Activated CD4-positive, CD25-positive, alpha-beta regulatory T cell (primary cell): ENCODE measurements around the gene INIP.
"Not testable (repeated sequence)": the region's sequence is repeated elsewhere in the genome, so short reads cannot be mapped to it uniquely, and the experiment has no call there.

Experiments
- DNase-seq, 4 experiments: peaks; one replicate each; lab custom pipeline; 2025; lab: John Stamatoyannopoulos, UW

INIP gene

GRCh38 chr9:112734892-112735291 lies 17.0 kb upstream of the INIP start:
- no peak for DNase-seq

- DNase-seq: no peak
Measured at GRCh38 chr9:112731971-112732370, 14.1 kb upstream of the INIP start.

- no peak for DNase-seq
Measured at GRCh38 chr9:112728401-112728800, 10.5 kb upstream of the INIP start.

- DNase-seq: no peak
Measured at GRCh38 chr9:112726428-112726827, 8.5 kb upstream of the INIP start.

GRCh38 chr9:112725961-112726360 lies 8.0 kb upstream of the INIP start:
- DNase-seq: no peak

- DNase-seq: not testable (repeated sequence)
Measured at GRCh38 chr9:112722749-112723148, 4.8 kb upstream of the INIP start.

GRCh38 chr9:112720113-112720780 lies 2.3 kb upstream of the INIP start:
- no peak for DNase-seq

- no peak for DNase-seq
Measured at GRCh38 chr9:112719696-112720095, 1.8 kb upstream of the INIP start.

GRCh38 chr9:112719241-112719691 lies 1.3 kb upstream of the INIP start:
- no peak for DNase-seq

GRCh38 chr9:112712678-112713077 lies 5.2 kb downstream of the INIP start:
- DNase-seq: no peak

GRCh38 chr9:112711050-112711689 lies 6.7 kb downstream of the INIP start:
- no peak for DNase-seq

GRCh38 chr9:112705768-112706427 lies 12.0 kb downstream of the INIP start:
- DNase-seq: no peak

GRCh38 chr9:112703304-112703703 lies 14.6 kb downstream of the INIP start:
- DNase-seq: no peak

GRCh38 chr9:112700085-112700484 lies 17.8 kb downstream of the INIP start:
- no peak for DNase-seq

GRCh38 chr9:112699230-112699629 lies 18.7 kb downstream of the INIP start:
- no peak for DNase-seq

- DNase-seq: no peak
Measured at GRCh38 chr9:112696461-112696860, 21.5 kb downstream of the INIP start.

- DNase-seq: no peak
Measured at GRCh38 chr9:112694706-112695555, 23.0 kb downstream of the INIP start.

- DNase-seq: no peak
Measured at GRCh38 chr9:112689161-112689740, 28.7 kb downstream of the INIP start.

- DNase-seq: no peak
Measured at GRCh38 chr9:112680731-112681402, 37.0 kb downstream of the INIP start.

- no peak for DNase-seq
Measured at GRCh38 chr9:112677040-112677439, 40.9 kb downstream of the INIP start.

- DNase-seq: not testable (repeated sequence)
Measured at GRCh38 chr9:112673221-112673620, 44.7 kb downstream of the INIP start.
